Measurements from ENCODE around the gene EFR3B. TPM values are rescaled to one million over a fixed set of nuclear protein-coding genes. Genes with fewer than 3 reads are reported as not detected.

The EFR3B gene
- total RNA-seq, 1 experiment from 2014 or later = 7.0 TPM

DNA sequence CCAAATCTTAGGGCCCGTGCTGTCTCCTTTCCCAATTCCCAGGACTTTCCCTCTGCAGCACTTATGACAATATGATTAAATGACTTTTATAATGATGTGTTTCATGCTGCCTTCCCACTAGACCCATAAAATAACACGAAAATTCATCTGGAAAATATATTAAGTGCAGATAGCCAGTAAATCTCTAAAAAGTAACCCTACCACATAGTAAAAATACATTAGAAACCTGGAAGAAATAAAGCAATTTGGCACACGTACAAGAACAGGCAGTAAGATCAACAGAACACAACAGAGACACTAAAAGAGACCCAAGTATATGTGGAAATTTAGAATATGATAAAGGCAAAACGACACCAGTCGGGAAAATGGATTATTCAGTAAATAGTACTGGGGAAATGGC, 156.7 kb downstream of the EFR3B start:
- H2BK20ac ChIP-seq (ENCODE audit: low read depth, low read length, poor library complexity, severe bottlenecking) = no peak overlapping the region
- no peak overlapping the region for H3K18ac ChIP-seq (ENCODE audit: insufficient read length, low read depth, low read length)
- H3K36me3 Mint-ChIP-seq (ENCODE audit: insufficient read depth in 1 of 3, low read depth in 3 of 3) = no peaks in the 10 kb centered on the region
- no peak overlapping the region for H3K23ac ChIP-seq (ENCODE audit: insufficient read length, low read depth, low read length)
- H3K4me1 ChIP-seq (ENCODE audit: insufficient read depth, low read length) = no peaks in the 10 kb centered on the region
- no peaks in the 10 kb centered on the region for H3K23me2 ChIP-seq (ENCODE audit: insufficient read length, low read depth, low read length, poor library complexity, severe bottlenecking)
- no peak overlapping the region for H3K56ac ChIP-seq (ENCODE audit: insufficient read length, low read depth, low read length)
- H2BK15ac ChIP-seq (ENCODE audit: low read depth, low read length) = no peak overlapping the region
- no peaks in the 10 kb centered on the region for H4K20me1 ChIP-seq (ENCODE audit: control insufficient read depth, insufficient read depth, insufficient read length)
- H2BK120ac ChIP-seq (ENCODE audit: low read depth, low read length, poor library complexity, severe bottlenecking) = no peak overlapping the region
- no peak overlapping the region for H2AK5ac ChIP-seq (ENCODE audit: insufficient read length, low read length)
- no peak overlapping the region for H3T11ph ChIP-seq (ENCODE audit: low read length)
- H4K91ac ChIP-seq (ENCODE audit: insufficient read length, low read depth, low read length) = no peak overlapping the region
- no peak overlapping the region for H3K4ac ChIP-seq (ENCODE audit: low read depth, low read length)
- no peak overlapping the region for H4K8ac ChIP-seq (replicated peaks; ENCODE audit: insufficient read length, low read depth, low read length)
- H3K27ac Mint-ChIP-seq = no peak overlapping the region
- no peak for DNase-seq
- peaks cover 5% of the 10 kb centered on the region; the same call in 1 of the 2 replicates for H3K27me3 Mint-ChIP-seq (ENCODE audit: low read depth)
- WGBS (ENCODE audit: extremely low coverage, insufficient read length, low lambda C conversion rate) = no CpG with 5 or more reads among the region's 5 CpGs
- H2BK5ac ChIP-seq (ENCODE audit: insufficient read length, low read length) = no peak overlapping the region
- H2AFZ ChIP-seq (ENCODE audit: low read length) = no peak overlapping the region
- no peaks in the 10 kb centered on the region for H3K27me3 ChIP-seq (ENCODE audit: insufficient read depth, low read length)
- H3K9ac ChIP-seq (ENCODE audit: extremely low read depth, insufficient read length, low read length) = no peak overlapping the region
- H4K5ac ChIP-seq (ENCODE audit: insufficient read length, low read depth, low read length) = no peak overlapping the region
- H3K79me2 ChIP-seq (ENCODE audit: insufficient read depth, low read length) = no peaks in the 10 kb centered on the region
- H3K4me3 Mint-ChIP-seq = no peak overlapping the region
- H3K4me2 ChIP-seq (ENCODE audit: insufficient read depth, insufficient read length, low read length) = no peak overlapping the region
- H3K4me1 Mint-ChIP-seq = peaks cover 10 to 14% of the 10 kb centered on the region in 2 experiments
- TF ChIP-seq, protein P1, sequence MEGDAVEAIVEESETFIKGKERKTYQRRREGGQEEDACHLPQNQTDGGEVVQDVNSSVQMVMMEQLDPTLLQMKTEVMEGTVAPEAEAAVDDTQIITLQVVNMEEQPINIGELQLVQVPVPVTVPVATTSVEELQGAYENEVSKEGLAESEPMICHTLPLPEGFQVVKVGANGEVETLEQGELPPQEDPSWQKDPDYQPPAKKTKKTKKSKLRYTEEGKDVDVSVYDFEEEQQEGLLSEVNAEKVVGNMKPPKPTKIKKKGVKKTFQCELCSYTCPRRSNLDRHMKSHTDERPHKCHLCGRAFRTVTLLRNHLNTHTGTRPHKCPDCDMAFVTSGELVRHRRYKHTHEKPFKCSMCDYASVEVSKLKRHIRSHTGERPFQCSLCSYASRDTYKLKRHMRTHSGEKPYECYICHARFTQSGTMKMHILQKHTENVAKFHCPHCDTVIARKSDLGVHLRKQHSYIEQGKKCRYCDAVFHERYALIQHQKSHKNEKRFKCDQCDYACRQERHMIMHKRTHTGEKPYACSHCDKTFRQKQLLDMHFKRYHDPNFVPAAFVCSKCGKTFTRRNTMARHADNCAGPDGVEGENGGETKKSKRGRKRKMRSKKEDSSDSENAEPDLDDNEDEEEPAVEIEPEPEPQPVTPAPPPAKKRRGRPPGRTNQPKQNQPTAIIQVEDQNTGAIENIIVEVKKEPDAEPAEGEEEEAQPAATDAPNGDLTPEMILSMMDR (conservative IDR thresholded peaks at IDR 0.05) = no peak
- H2BK12ac ChIP-seq (ENCODE audit: insufficient read length, low read depth, low read length) = no peak overlapping the region
- no peak overlapping the region for H3K27ac ChIP-seq (ENCODE audit: insufficient read length, low read depth, low read length)
- H3K14ac ChIP-seq (ENCODE audit: insufficient read depth, low read length) = no peak overlapping the region
- no peaks in the 10 kb centered on the region for H3K9me3 Mint-ChIP-seq
- no peaks in the 10 kb centered on the region for H3K79me1 ChIP-seq (ENCODE audit: insufficient read depth, low read depth, low read length, poor library complexity, severe bottlenecking)
- H3K9me3 ChIP-seq (ENCODE audit: control insufficient read depth, low read depth, low read length) = no peaks in the 10 kb centered on the region
